ENCODE results near the gene OPA3.

The OPA3 gene

GRCh38 chr19:45560686-45561085, 23.9 kb downstream of the OPA3 start:
- no peak for DNase-seq

GRCh38 chr19:45560038-45560437, 24.6 kb downstream of the OPA3 start:
- no peak for DNase-seq

GRCh38 chr19:45558399-45558878, 26.2 kb downstream of the OPA3 start:
- no peak for DNase-seq

GRCh38 chr19:45556835-45557234, 27.8 kb downstream of the OPA3 start:
- no peak for DNase-seq

GRCh38 chr19:45554481-45554880, 30.1 kb downstream of the OPA3 start:
- DNase-seq, result no peak

- no peak for DNase-seq
Measured at GRCh38 chr19:45553464-45553863, 31.1 kb downstream of the OPA3 start.

- no peak for DNase-seq
Measured at GRCh38 chr19:45547965-45548609, 36.5 kb downstream of the OPA3 start.

GRCh38 chr19:45547211-45547770, 37.3 kb downstream of the OPA3 start:
- no peak for DNase-seq

GRCh38 chr19:45542234-45542668, 42.4 kb downstream of the OPA3 start:
- no peak for DNase-seq

- no peak for DNase-seq
Measured at GRCh38 chr19:45539459-45539858, 45.1 kb downstream of the OPA3 start.

- no peak for DNase-seq
Measured at GRCh38 chr19:45531349-45531748, 53.3 kb downstream of the OPA3 start.

GRCh38 chr19:45529420-45529785, 55.2 kb downstream of the OPA3 start:
- no peak for DNase-seq

- DNase-seq, result no peak
Measured at GRCh38 chr19:45528744-45529419, 55.7 kb downstream of the OPA3 start.

GRCh38 chr19:45528149-45528743, 56.4 kb downstream of the OPA3 start:
- no peak for DNase-seq

- no peak for DNase-seq
Measured at GRCh38 chr19:45527731-45528130, 56.9 kb downstream of the OPA3 start.

GRCh38 chr19:45526971-45527370, 57.6 kb downstream of the OPA3 start:
- no peak for DNase-seq

- DNase-seq, result no peak
Measured at GRCh38 chr19:45526143-45526542, 58.5 kb downstream of the OPA3 start.

- no peak for DNase-seq
Measured at GRCh38 chr19:45524575-45525129, 60.0 kb downstream of the OPA3 start.

- no peak for DNase-seq
Measured at GRCh38 chr19:45523642-45524256, 60.9 kb downstream of the OPA3 start.

- DNase-seq, result no peak
Measured at GRCh38 chr19:45522010-45522941, 62.3 kb downstream of the OPA3 start.

GRCh38 chr19:45518469-45518826, 66.2 kb downstream of the OPA3 start:
- no peak for DNase-seq
